Upper lobe of right lung (tissue), 1 donor: ENCODE measurements around the gene MYBPH. TPM values are rescaled to one million over a fixed set of nuclear protein-coding genes. Genes with fewer than 3 reads are reported as not detected.

Experiments
- ATAC-seq: fragments of 200-7000 bp; cut with Tn5 transposase; one replicate; pipeline ENCODE4 v1.9.1; 2020; ENCODE audit warnings: mild to moderate bottlenecking, moderate library complexity
- DNase-seq: peaks from one replicate; pipeline ENCODE4 v3.0.0-alpha.2; 2020
- H3K27ac ChIP-seq: fragments of 200-600 bp; one replicate; pipeline ENCODE4 v1.8.0; 2022
- H3K27me3 ChIP-seq: fragments of 200-600 bp; one replicate; pipeline ENCODE4 v1.8.0; 2022; ENCODE audit warnings: mild to moderate bottlenecking
- H3K36me3 ChIP-seq: fragments of 200-600 bp; one replicate; pipeline ENCODE4 v1.8.0; 2022
- H3K4me1 ChIP-seq: fragments of 200-600 bp; one replicate; pipeline ENCODE4 v1.8.0; 2022
- H3K4me3 ChIP-seq: fragments of 200-600 bp; one replicate; pipeline ENCODE4 v1.8.0; 2022; ENCODE audit warnings: mild to moderate bottlenecking
- H3K9me3 ChIP-seq: fragments of 200-600 bp; one replicate; pipeline ENCODE4 v1.8.0; 2022
- CTCF ChIP-seq: fragments of 200-600 bp; IDR thresholded peaks from one replicate; pipeline ENCODE4 v1.8.0; 2022; ENCODE audit warnings: antibody characterized with exemption
- intact Hi-C: fragments of 100-400 bp; cut with DNase I; formaldehyde crosslinking; loops from one replicate; pipeline ENCODE4 v1.11.0; 2022
- long read RNA-seq: library from polyadenylated mRNA; unstranded; transcript quantifications from one replicate; pipeline ENCODE4 v2.0.0, GENCODE V29; 2021
- total RNA-seq: library from RNA; stranded (reverse); fragmentation: NEBNext Ultra II Directional; extraction: Animal tissue kit (Norgen Biotek cat#: 25700); gene quantifications from one replicate; pipeline ENCODE4 v1.2.1, GENCODE V29; 2021
- donor health status: DM: no; HTN: yes; CAD: no; lungs with severe emphysema.

MYBPH gene, protein sequence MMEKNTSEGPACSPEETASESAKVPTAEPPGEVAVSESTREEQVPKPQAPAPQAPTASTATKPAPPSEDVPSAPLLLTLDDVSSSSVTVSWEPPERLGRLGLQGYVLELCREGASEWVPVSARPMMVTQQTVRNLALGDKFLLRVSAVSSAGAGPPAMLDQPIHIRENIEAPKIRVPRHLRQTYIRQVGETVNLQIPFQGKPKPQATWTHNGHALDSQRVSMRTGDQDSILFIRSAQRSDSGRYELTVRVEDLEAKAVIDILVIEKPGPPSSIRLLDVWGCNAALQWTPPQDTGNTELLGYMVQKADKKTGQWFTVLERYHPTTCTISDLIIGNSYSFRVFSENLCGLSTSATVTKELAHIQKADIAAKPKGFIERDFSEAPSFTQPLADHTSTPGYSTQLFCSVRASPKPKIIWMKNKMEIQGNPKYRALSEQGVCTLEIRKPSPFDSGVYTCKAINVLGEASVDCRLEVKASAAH
- not detected for total RNA-seq
- long read RNA-seq, result 0 reads

GRCh38 chr1:203175237-203175826, at the start of gene MYBPH:
Gene MYBPH, minus strand, starts transcription at chr1:203175826. Its CDS starts 71 bp downstream, at chr1:203175755.
- no peak within 1 kb of the TSS for H3K4me3 ChIP-seq
- ATAC-seq (no peak), DNase-seq (no peak)
- H3K9me3 ChIP-seq, result no peaks in the 10 kb centered on the region
- no peak within 1 kb of the TSS for H3K27ac ChIP-seq
- H3K36me3 ChIP-seq, result no peaks in the 10 kb centered on the region
- intact Hi-C loops, result no loop called here
- no peaks in the 10 kb centered on the region for H3K27me3 ChIP-seq
- peaks cover 12% of the 10 kb centered on the region for H3K4me1 ChIP-seq
- no peak for TF ChIP-seq CTCF

- H3K27ac ChIP-seq, result no peak overlapping the region
- DNase-seq (no peak), ATAC-seq (no peak)
- no peaks in the 10 kb centered on the region for H3K9me3 ChIP-seq
- no peaks in the 10 kb centered on the region for H3K27me3 ChIP-seq
- no peak for TF ChIP-seq CTCF
- H3K36me3 ChIP-seq, result no peaks in the 10 kb centered on the region
- H3K4me3 ChIP-seq, result no peak overlapping the region
- H3K4me1 ChIP-seq, result no peaks in the 10 kb centered on the region
- intact Hi-C loops, result no loop called here
Measured at GRCh38 chr1:203225071-203225470, 49.4 kb upstream of the MYBPH start.

DNA sequence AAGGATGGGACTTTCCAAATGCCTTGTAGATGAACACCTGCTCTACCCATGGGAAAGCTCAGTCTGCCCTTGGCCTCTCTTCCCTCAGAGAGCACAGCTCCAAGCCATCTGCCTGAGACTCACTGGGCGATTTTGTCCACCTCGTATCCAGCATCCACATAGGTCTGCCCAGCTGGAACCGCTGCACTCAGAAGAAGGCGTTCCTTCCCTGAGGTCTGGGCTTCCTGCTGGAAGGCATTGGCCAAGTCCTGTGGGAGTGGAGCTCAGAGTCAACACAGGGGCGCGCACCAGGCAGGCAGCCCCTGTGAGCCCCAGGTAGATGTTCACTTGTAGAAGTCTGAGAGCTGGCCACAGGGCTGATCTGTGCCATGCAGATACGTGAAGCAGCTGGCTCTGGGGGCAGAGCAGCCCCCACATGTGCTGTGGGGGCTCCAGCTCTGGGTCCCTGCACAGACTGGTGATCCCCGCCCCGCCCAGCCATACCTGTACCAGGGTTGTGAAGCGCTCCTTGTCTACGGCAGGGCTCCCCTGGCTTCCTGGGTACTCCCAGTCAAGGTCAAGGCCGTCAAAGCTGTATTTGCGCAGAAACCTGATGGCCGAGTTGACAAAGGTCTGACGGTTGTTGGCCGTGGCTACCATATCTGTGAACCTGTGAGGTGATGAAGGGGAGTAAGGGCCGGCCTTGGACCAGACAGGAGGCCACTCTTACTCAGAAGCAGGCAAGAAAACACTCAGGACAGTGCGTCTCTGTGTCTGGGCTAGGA, 47.6 kb upstream of the MYBPH start:
- Histone ChIP-seq H3K4me3 (no peak overlapping the region), H3K9me3 (no peaks in the 10 kb centered on the region), H3K27ac (no peak overlapping the region), H3K36me3 (no peaks in the 10 kb centered on the region), H3K27me3 (no peaks in the 10 kb centered on the region), H3K4me1 (no peaks in the 10 kb centered on the region)
- TF ChIP-seq CTCF, result no peak
- DNase-seq, result no peak
- no peak for ATAC-seq
- intact Hi-C loops, result no loop called here

DNA sequence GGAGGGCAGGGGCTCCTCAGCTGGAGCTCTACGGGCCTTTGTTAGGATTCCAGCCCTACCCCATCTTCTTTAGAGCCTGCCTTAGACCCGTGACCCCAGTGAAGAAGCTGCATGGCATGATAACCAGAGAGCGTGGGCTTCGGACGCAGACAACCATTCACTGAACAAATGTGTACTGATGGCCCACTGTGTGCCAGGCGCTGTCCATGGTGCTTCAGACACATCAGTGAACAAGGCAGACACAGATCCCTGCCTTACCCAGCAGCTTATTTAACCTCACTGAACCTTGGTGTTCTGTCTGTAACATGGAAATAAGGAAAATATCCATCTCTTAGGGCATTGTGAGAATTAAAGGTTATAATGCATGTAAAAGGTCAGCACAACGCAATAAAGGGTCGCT, 44.3 kb upstream of the MYBPH start:
- intact Hi-C loops, result loop anchor here (5.0 kb wide), 2 partner anchors 98 to 183 kb away; no protein-coding TSS in a partner anchor
- TF ChIP-seq CTCF, result no peak

GRCh38 chr1:203219171-203219570, 43.5 kb upstream of the MYBPH start:
- Histone ChIP-seq H3K9me3 (no peaks in the 10 kb centered on the region), H3K36me3 (no peaks in the 10 kb centered on the region), H3K27me3 (no peaks in the 10 kb centered on the region), H3K4me1 (peaks cover 9% of the 10 kb centered on the region), H3K27ac (no peak overlapping the region), H3K4me3 (no peak overlapping the region)
- intact Hi-C loops, result loop anchor here (5.0 kb wide), 2 partner anchors 97 to 182 kb away; no protein-coding TSS in a partner anchor
- no peak for DNase-seq
- TF ChIP-seq CTCF, result no peak
- ATAC-seq, result no peak

More for the DNA sequence above, 44.3 kb upstream of the MYBPH start:
- no peak overlapping the region for H3K27ac ChIP-seq
- ATAC-seq (no peak), DNase-seq (no peak)
- no peaks in the 10 kb centered on the region for H3K36me3 ChIP-seq
- no peaks in the 10 kb centered on the region for H3K9me3 ChIP-seq
- H3K27me3 ChIP-seq, result no peaks in the 10 kb centered on the region
- peaks cover 9% of the 10 kb centered on the region for H3K4me1 ChIP-seq
- no peak overlapping the region for H3K4me3 ChIP-seq
